PFSK-1 (cell line): ENCODE results near the gene MLPH.

Experiments
- FOXP2 ChIP-seq: optimal IDR thresholded peaks from 2 replicates; pipeline ENCODE3; 2011; ENCODE audit warnings: borderline replicate concordance, control low read depth, inconsistent platforms; ENCODE audit not compliant: insufficient read depth; ENCODE audit errors: extremely low read length, extremely low read depth
- POLR2AphosphoS5 ChIP-seq: IDR thresholded peaks from 2 replicates; pipeline ENCODE4 v1.6.1; 2012; ENCODE audit warnings: low read depth, mild to moderate bottlenecking, control low read depth, low read length, moderate library complexity
- SIN3A ChIP-seq: IDR thresholded peaks from 2 replicates; pipeline ENCODE4 v1.6.1; 2012; ENCODE audit warnings: mild to moderate bottlenecking, low read length, moderate library complexity, borderline replicate concordance; ENCODE audit not compliant: insufficient read depth
- TAF1 ChIP-seq: IDR thresholded peaks from 2 replicates; pipeline ENCODE4 v1.6.1; 2012; ENCODE audit warnings: low read length, control low read depth, borderline replicate concordance; ENCODE audit not compliant: insufficient read depth
- TF ChIP-seq, protein P1 (sequence below), 2 experiments: IDR thresholded peaks; 2 replicates each; pipeline versions ENCODE4 v1.6.1 to v1.8.0; 2011 to 2012; ENCODE audit warnings: low read depth in 2 of 2, low read length in 2 of 2, control low read depth in 1 of 2, inconsistent platforms in 1 of 2, mild to moderate bottlenecking in 1 of 2, moderate library complexity in 1 of 2; ENCODE audit not compliant: insufficient read depth in 1 of 2

DNA sequence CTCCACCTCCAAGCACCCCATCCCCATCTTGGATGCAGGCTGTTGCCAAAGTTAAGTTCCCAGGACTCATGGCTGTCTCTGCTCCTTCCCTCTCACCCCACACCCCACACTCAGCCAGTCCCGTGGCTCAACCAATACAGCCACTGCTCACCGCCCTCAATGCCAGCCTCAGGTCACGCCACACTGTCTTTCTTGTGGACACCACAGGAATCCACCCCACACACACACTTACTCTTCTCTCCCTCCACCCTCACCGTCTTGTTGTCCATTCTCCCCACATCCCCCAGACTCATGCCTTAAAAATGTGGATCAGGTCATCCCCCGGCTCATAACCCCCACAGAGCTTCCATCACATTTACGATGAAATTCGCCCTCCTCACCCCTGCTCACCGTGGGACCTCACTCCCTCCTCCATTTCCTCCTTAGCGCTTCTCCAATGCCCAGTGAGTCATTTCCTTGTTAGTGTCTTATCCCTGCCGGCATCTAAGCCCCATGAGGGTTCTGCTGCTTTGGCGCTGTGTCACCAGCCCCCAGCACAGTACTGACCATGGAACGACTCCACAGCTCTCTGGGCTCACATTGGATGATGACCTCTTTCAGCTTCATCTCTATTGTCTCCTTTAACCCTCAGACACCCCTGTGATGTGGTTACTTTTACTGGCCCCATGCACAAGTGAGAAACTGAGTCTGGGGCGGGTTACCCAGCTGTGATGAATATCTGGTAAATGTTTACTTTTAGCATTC is 13.8 kb downstream of the MLPH start:
- TF ChIP-seq POLR2AphosphoS5, result no peak
- TF ChIP-seq, protein P1, sequence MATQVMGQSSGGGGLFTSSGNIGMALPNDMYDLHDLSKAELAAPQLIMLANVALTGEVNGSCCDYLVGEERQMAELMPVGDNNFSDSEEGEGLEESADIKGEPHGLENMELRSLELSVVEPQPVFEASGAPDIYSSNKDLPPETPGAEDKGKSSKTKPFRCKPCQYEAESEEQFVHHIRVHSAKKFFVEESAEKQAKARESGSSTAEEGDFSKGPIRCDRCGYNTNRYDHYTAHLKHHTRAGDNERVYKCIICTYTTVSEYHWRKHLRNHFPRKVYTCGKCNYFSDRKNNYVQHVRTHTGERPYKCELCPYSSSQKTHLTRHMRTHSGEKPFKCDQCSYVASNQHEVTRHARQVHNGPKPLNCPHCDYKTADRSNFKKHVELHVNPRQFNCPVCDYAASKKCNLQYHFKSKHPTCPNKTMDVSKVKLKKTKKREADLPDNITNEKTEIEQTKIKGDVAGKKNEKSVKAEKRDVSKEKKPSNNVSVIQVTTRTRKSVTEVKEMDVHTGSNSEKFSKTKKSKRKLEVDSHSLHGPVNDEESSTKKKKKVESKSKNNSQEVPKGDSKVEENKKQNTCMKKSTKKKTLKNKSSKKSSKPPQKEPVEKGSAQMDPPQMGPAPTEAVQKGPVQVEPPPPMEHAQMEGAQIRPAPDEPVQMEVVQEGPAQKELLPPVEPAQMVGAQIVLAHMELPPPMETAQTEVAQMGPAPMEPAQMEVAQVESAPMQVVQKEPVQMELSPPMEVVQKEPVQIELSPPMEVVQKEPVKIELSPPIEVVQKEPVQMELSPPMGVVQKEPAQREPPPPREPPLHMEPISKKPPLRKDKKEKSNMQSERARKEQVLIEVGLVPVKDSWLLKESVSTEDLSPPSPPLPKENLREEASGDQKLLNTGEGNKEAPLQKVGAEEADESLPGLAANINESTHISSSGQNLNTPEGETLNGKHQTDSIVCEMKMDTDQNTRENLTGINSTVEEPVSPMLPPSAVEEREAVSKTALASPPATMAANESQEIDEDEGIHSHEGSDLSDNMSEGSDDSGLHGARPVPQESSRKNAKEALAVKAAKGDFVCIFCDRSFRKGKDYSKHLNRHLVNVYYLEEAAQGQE (IDR thresholded peaks at IDR 0.05; ENCODE audit: insufficient read depth in 1 of 2, low read depth in 2 of 2, low read length in 2 of 2), result 0 out of 4 replicates have a peak, but pooled peaks of 1 of the 2 experiments have one; percentile 37
- TF ChIP-seq FOXP2, result peak; percentile 18
- 0 out of 2 replicates have a peak, but pooled peaks have one; percentile 43 for TF ChIP-seq SIN3A
- no peak for TF ChIP-seq TAF1
